T-cell (primary cell): ENCODE measurements around the gene ARL6IP5. TPM values are rescaled to one million over a fixed set of nuclear protein-coding genes. Genes with fewer than 3 reads are reported as not detected.
A peak's percentile ranks its signal among the peaks of the same experiment; 100 is the strongest.

Source experiments
- ATAC-seq, 4 experiments: fragments of 200-7000 bp in 3 of 4; fragments of 150-1000 bp in 1 of 4; cut with Tn5 transposase; replicated peaks in 1 of 4; 1 replicate in 3 of 4; 2 replicates in 1 of 4; pipeline ENCODE4 v1.10.0; 2021; ENCODE audit warnings: moderate library complexity in 3 of 4, mild to moderate bottlenecking in 2 of 4, moderate number of reproducible peaks in 1 of 4
- CTCF ChIA-PET, 2 donors: fragments of 300-600 bp; sonication (Branson Sonifier 250); formaldehyde crosslinking; loops; one replicate each; lab custom pipeline; 2022; ENCODE audit warnings: antibody characterized with exemption in 2 of 2; lab: Charles Lee
- POLR2A ChIA-PET, 2 donors: fragments of 300-600 bp; sonication (Branson Sonifier 250); formaldehyde crosslinking; loops; one replicate each; lab custom pipeline; 2022; ENCODE audit warnings: antibody characterized with exemption in 2 of 2; lab: Charles Lee
- DNase-seq, 35 experiments: peaks; one replicate each; pipeline versions ENCODE4 v3.0.0 to v3.0.0-alpha.2; 2013 to 2023
- H3K27ac ChIP-seq: one replicate; pipeline ENCODE4 v1.5.1; 2013; ENCODE audit warnings: low read length
- H3K27me3 ChIP-seq, 2 experiments: replicated peaks in 1 of 2; 1 replicate in 1 of 2; 2 replicates in 1 of 2; pipeline versions ENCODE4 v1.6.1 to v1.7.0; 2013; ENCODE audit warnings: low read length in 1 of 2, mixed read lengths in 1 of 2; ENCODE audit not compliant: control insufficient read depth in 2 of 2, insufficient read depth in 2 of 2; ENCODE audit errors: extremely low read depth in 1 of 2
- H3K36me3 ChIP-seq, 2 donors: 1 replicate in 1 of 2; 2 replicates in 1 of 2; pipeline versions ENCODE4 v1.6.1 to v1.7.0; 2013; ENCODE audit warnings: low read length in 1 of 2; ENCODE audit not compliant: control insufficient read depth in 2 of 2, insufficient read depth in 1 of 2; ENCODE audit errors: extremely low read depth in 1 of 2
- H3K4me1 ChIP-seq, 2 experiments: 1 replicate in 1 of 2; 2 replicates in 1 of 2; pipeline versions ENCODE4 v1.6.1 to v1.7.0; 2013; ENCODE audit warnings: low read length in 2 of 2, mixed read lengths in 1 of 2; ENCODE audit not compliant: insufficient read depth in 2 of 2, control insufficient read depth in 1 of 2; ENCODE audit errors: extremely low read depth in 1 of 2
- H3K4me3 ChIP-seq, 2 donors: 1 replicate in 1 of 2; 2 replicates in 1 of 2; pipeline versions ENCODE4 v1.5.1 to v1.7.0; 2013; ENCODE audit warnings: mild to moderate bottlenecking in 2 of 2, low read length in 1 of 2, moderate library complexity in 1 of 2; ENCODE audit not compliant: control insufficient read depth in 1 of 2; ENCODE audit errors: extremely low read depth in 1 of 2
- H3K9me3 ChIP-seq: 2 replicates; pipeline ENCODE4 v1.7.0; 2013
- H3K27ac Mint-ChIP-seq, 2 donors: one replicate each; pipeline ENCODE4 v1.8.0; 2020 to 2021; ENCODE audit warnings: mild to moderate bottlenecking in 2 of 2, mixed read lengths in 2 of 2
- H3K27me3 Mint-ChIP-seq, 2 donors: one replicate each; pipeline ENCODE4 v1.8.0; 2021 to 2022; ENCODE audit warnings: mixed read lengths in 2 of 2
- H3K36me3 Mint-ChIP-seq: one replicate; pipeline ENCODE4 v1.8.0; 2021; ENCODE audit warnings: mixed read lengths
- H3K4me1 Mint-ChIP-seq, 3 donors: one replicate each; pipeline ENCODE4 v1.8.0; 2020 to 2022; ENCODE audit warnings: mixed read lengths in 3 of 3, mild to moderate bottlenecking in 1 of 3
- H3K4me3 Mint-ChIP-seq, 3 donors: one replicate each; pipeline ENCODE4 v1.8.0; 2020 to 2022; ENCODE audit warnings: mild to moderate bottlenecking in 3 of 3, mixed read lengths in 3 of 3, moderate library complexity in 3 of 3
- H3K9me3 Mint-ChIP-seq, 3 donors: one replicate each; pipeline ENCODE4 v1.8.0; 2020 to 2022; ENCODE audit warnings: mixed read lengths in 3 of 3
- WGBS: methylation state at CpG from one replicate; pipeline ENCODE4 v1.1.5; 2013; ENCODE audit warnings: missing lambda C conversion rate; ENCODE audit not compliant: insufficient coverage; 5-methylcytosine and 5-hydroxymethylcytosine counted together
- total RNA-seq, 35 experiments: library from RNA in 6 of 35; stranded (reverse) in 6 of 35; fragments of 120-200 nt in 1 of 35; gene quantifications; one replicate each; pipeline versions ENCODE4 v1.2.1 to v1.2.4 and lab custom pipeline; 2013 to 2026

ARL6IP5 gene
- total RNA-seq, 5 donors from 2014 or later (not counting 1 experiment from before 2014, with no cell fraction given): 106 to 135 (median 127) TPM

DNA sequence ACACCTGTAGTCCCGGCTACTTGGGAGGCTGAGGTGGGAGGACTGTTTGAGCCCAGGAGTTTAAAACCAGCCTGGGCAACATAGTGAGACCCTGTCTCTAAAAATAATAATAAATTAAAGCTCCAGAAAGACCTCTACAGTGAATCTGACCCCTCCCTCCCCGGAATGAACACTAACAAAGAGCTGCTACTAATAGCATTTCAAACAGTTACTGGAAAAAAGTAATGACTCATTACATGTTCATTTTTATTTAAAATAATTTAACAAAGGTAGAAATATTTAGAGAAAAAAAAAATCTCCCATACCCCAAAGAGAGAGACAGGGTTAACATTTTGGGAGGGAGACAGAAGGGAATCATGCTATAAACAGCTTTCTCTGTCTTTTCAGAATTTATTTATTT is 2.4 kb upstream of the ARL6IP5 start:
- peaks cover 6% of the 10 kb centered on the region for H3K36me3 Mint-ChIP-seq
- WGBS: no CpG with 5 or more reads among the region's 2 CpGs
- H3K4me1 ChIP-seq: peaks cover 52 to 57% of the 10 kb centered on the region in 2 experiments

GRCh38 chr3:69082805-69083204 is 1.9 kb upstream of the ARL6IP5 start:
- Mint-ChIP-seq H3K36me3 (peaks cover 4% of the 10 kb centered on the region), H3K9me3 (no peaks in the 10 kb centered on the region), H3K4me1 (peaks cover 67 to 78% (median 73%) of the 10 kb centered on the region in 3 donors), H3K27me3 (no peaks in the 10 kb centered on the region), H3K4me3 (peak overlapping the region; percentile 50 to 90 (median 65)), H3K27ac (peak overlapping the region; percentile 98 to 99)
- ChIA-PET POLR2A (interaction anchor here (0.6 to 1.0 kb wide), 4 partner anchors 9 to 1486 kb away, joined by 3 to 19 read pairs (median 12); no protein-coding TSS in a partner anchor), CTCF (interaction anchor here in 1 of 2 donors (0.6 to 1.1 kb wide), 6 partner anchors 11 to 38 kb away, joined by 3 to 4 read pairs (median 3); partner anchors contain the start of gene TMF1)
- DNase-seq: peak in 28 of 35 experiments; percentile 19 to 85 (median 47)
- ATAC-seq: peak in 2 of 4 experiments; percentile 7 to 41
- Histone ChIP-seq H3K4me3 (peak overlapping the region in 1 of 2 donors; percentile 47), H3K27ac (peak overlapping the region; percentile 90), H3K27me3 (no peaks in the 10 kb centered on the region), H3K4me1 (peaks cover 52 to 61% of the 10 kb centered on the region in 2 experiments), H3K9me3 (no peaks in the 10 kb centered on the region), H3K36me3 (no peaks in the 10 kb centered on the region)

More for the DNA sequence above, 2.4 kb upstream of the ARL6IP5 start:
- Mint-ChIP-seq H3K4me3 (peak overlapping the region in 1 of 3 donors; percentile 90), H3K9me3 (no peaks in the 10 kb centered on the region), H3K4me1 (peaks cover 67 to 78% (median 77%) of the 10 kb centered on the region in 3 donors), H3K27ac (peak overlapping the region; percentile 98 to 99), H3K27me3 (no peaks in the 10 kb centered on the region)
- ChIA-PET POLR2A (interaction anchor here (0.8 to 1.0 kb wide), 3 partner anchors 9 to 19 kb away, joined by 11 to 19 read pairs (median 13); no protein-coding TSS in a partner anchor), CTCF (interaction anchor here in 1 of 2 donors (0.6 to 1.0 kb wide), 6 partner anchors 9 to 43 kb away, joined by 3 to 4 read pairs (median 3); partner anchors contain the start of gene TMF1)
- no peaks in the 10 kb centered on the region for H3K27me3 ChIP-seq
- no peak overlapping the region for H3K4me3 ChIP-seq
- H3K36me3 ChIP-seq: peaks cover 0 to 2% of the 10 kb centered on the region in 2 donors
- peak overlapping the region; percentile 90 for H3K27ac ChIP-seq
- H3K9me3 ChIP-seq: no peaks in the 10 kb centered on the region
- DNase-seq (no peak), ATAC-seq (no peak)

DNA sequence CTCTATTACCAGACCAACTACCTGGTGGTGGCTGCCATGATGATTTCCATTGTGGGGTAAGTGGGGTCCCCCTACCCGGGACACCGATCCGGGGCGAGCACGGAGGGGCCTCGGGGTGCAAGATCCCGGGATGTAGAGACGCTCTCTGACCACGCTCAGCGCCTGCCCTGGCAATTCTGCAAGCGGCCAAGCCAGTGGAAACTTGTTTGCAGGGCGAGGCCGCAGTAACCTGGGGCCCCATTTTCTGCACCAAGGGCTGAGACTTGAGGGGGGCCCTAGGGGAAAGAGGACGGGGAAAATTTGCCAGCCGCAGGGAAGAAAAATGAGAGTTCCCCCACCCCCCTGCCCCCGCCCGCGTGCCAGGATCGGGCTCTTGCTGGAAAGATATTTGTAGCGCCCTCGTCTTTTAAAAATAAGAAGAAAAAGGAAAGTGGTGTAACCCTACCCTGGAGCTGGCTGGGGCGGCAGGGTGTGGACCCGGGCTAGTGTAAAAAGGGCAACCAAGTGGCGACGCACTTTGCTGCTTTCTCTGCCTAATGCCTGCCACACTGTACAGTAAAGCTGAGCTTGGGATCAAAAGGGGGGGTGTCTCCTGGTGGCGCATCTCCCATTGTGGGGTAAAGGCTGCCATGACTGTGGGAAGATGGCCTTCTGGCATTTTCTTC is 563 bp downstream of the ARL6IP5 start:
- Histone ChIP-seq H3K4me1 (peaks cover 63 to 72% of the 10 kb centered on the region in 2 experiments), H3K27ac (peak overlapping the region; percentile 90), H3K9me3 (no peaks in the 10 kb centered on the region), H3K27me3 (no peaks in the 10 kb centered on the region), H3K36me3 (no peaks in the 10 kb centered on the region), H3K4me3 (peak overlapping the region; percentile 85 to 100)
- ATAC-seq: peak in 3 of 4 experiments; percentile 1 to 16 (median 2)
- Mint-ChIP-seq H3K36me3 (peaks cover 12% of the 10 kb centered on the region), H3K27ac (peak overlapping the region; percentile 98 to 99), H3K9me3 (no peaks in the 10 kb centered on the region), H3K4me3 (peak overlapping the region; percentile 87 to 95 (median 90)), H3K4me1 (peaks cover 76 to 82% (median 80%) of the 10 kb centered on the region in 3 donors), H3K27me3 (no peaks in the 10 kb centered on the region)
- ChIA-PET POLR2A (interaction anchor here (0.6 to 2.1 kb wide), 5 partner anchors 8 to 33 kb away, joined by 3 to 11 read pairs (median 6); partner anchors contain the start of gene TMF1 (in 1 of the 2)), CTCF (interaction anchor here in 1 of 2 donors (0.8 to 1.3 kb wide), 4 partner anchors 10 to 33 kb away, joined by 3 to 5 read pairs (median 4); partner anchors contain the start of gene TMF1)
- DNase-seq: peak in 6 of 35 experiments; percentile 15 to 38 (median 16)
- under 1% methylated on average over 19 of the region's 26 CpGs for WGBS

DNA sequence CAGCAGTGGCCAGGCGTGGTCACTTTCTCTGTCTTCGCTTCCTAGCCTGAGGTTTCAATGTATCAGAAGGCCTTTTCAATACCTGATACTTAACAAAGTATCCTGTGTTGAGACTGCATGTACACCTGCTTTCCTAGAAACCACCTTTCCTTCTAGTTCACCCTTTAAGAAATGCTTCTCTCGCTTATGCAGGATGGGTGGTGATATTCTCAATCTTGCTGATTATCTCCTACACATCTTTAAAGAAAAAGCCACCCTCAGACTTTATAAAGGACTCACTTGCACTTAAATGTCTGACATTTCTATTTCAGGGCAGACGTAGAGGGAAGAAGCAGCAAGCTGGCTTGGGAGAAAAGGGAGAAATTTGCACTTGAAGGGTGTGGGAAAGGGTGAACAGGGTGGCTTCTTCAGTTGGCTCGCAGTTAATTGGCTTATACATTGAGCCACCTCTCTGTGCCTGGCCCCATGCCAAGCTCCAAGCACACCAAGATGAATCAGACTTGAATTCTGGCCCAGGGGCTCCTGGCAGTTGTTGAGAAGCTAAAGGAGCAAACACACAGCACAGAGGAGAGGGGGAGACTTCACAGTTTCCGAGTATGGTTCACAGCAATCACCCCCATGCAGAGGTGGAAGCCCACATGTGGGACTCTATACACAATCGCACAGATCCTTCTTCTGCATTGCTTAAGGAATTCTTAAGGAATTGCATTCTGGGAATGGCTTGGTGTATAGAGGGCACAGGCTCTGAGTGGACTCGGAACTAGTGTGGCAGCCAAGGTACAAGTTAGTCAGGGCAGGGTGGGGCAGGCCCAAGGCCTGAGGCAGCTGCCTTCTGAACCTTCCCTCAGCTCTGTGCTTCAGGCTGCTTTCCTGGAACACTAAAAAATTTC is 1.3 kb downstream of the ARL6IP5 start:
- Histone ChIP-seq H3K4me3 (peak overlapping the region; percentile 85 to 100), H3K4me1 (peaks cover 67 to 71% of the 10 kb centered on the region in 2 experiments), H3K9me3 (no peaks in the 10 kb centered on the region), H3K27me3 (no peaks in the 10 kb centered on the region), H3K27ac (peak overlapping the region; percentile 90), H3K36me3 (peaks cover 0 to 8% of the 10 kb centered on the region in 2 donors)
- Mint-ChIP-seq H3K4me3 (peak overlapping the region; percentile 87 to 95 (median 90)), H3K4me1 (peaks cover 75 to 81% (median 81%) of the 10 kb centered on the region in 3 donors), H3K9me3 (no peaks in the 10 kb centered on the region), H3K27ac (peak overlapping the region; percentile 98 to 99), H3K36me3 (peaks cover 15% of the 10 kb centered on the region), H3K27me3 (no peaks in the 10 kb centered on the region)
- peak in 24 of 35 experiments; percentile 9 to 77 (median 34) for DNase-seq
- CTCF ChIA-PET: interaction anchor here in 1 of 2 donors (0.6 to 1.6 kb wide), 2 partner anchors 8 to 34 kb away, joined by 3 to 4 read pairs; partner anchors contain the start of gene TMF1
- peak in 3 of 4 experiments; percentile 5 to 12 (median 11) for ATAC-seq
- 0% methylated on average over 3 of the region's 8 CpGs for WGBS
- POLR2A ChIA-PET: interaction anchor here (0.6 to 0.9 kb wide), 7 partner anchors 7 to 83 kb away, joined by 3 to 8 read pairs (median 6); no protein-coding TSS in a partner anchor

DNA sequence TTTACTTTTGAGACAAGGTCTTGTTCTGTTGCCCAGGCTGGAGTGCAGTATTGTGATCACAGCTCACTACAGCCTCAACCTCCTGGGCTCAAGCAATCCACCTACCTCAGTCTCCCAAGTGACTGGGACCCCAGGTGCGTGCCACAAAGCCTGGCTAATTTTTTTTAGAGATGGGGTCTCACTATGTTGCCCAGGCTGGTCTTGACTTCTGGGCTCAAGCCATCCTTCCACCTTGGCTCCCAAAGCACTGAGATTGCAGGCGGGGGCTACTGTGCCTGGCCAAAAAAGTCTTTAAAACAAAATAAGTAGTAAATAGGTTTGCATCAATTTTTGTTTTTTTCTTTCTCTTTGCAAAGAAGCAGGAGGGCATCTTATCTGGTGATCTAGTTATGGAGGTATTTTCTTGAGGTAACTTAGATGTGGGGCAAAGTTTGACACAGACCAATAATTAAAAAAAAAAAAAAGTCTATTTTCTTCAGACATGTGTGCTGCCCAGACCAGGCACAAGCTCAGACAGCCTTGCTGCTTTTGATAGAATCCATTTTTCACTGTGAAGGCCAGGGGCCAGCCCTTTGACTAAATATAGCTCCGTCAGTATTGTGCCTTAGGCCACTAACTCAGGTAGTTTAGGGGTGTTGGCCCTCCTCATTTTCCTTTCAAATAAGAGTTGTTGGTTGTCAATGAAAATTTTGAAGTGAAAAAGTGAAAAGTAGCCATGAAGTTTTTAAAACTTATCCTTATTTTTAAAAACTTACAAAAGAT is 2.5 kb downstream of the ARL6IP5 start:
- Mint-ChIP-seq H3K27me3 (no peaks in the 10 kb centered on the region), H3K4me1 (peaks cover 73 to 81% (median 81%) of the 10 kb centered on the region in 3 donors), H3K36me3 (peaks cover 19% of the 10 kb centered on the region), H3K9me3 (no peaks in the 10 kb centered on the region), H3K27ac (peak overlapping the region; percentile 75 to 83), H3K4me3 (peak overlapping the region; percentile 73 to 90 (median 87))
- Histone ChIP-seq H3K27ac (peak overlapping the region; percentile 90), H3K9me3 (no peaks in the 10 kb centered on the region), H3K4me3 (peak overlapping the region; percentile 85 to 100), H3K27me3 (no peaks in the 10 kb centered on the region), H3K4me1 (peaks cover 69 to 70% of the 10 kb centered on the region in 2 experiments), H3K36me3 (peaks cover 0 to 9% of the 10 kb centered on the region in 2 donors)
- ChIA-PET CTCF (interaction anchor here (0.6 to 1.6 kb wide), 2 partner anchors 30 to 35 kb away, joined by 3 to 4 read pairs; partner anchors contain the start of gene TMF1 (in 1 of the 2)), POLR2A (interaction anchor here in 1 of 2 donors (0.5 to 0.6 kb wide), 2 partner anchors 12 to 113 kb away, joined by 5 read pairs; no protein-coding TSS in a partner anchor)
- WGBS: no CpG with 5 or more reads among the region's 3 CpGs
- DNase-seq (no peak), ATAC-seq (no peak)
